Kidney epithelial cell (primary cell): ENCODE measurements around the gene DCANP1. TPM values are rescaled to one million over a fixed set of nuclear protein-coding genes. Genes with fewer than 3 reads are reported as not detected.

Experiments
- DNase-seq: peaks from one replicate; pipeline ENCODE4 v3.0.0-alpha.2; 2010; ENCODE audit warnings: low read depth
- H3K27me3 ChIP-seq: 2 replicates; pipeline ENCODE4 v1.6.0; 2011; ENCODE audit warnings: low read length; ENCODE audit not compliant: control insufficient read depth, insufficient read depth
- H3K36me3 ChIP-seq: 2 replicates; pipeline ENCODE4 v1.5.1; 2011; ENCODE audit warnings: low read length; ENCODE audit not compliant: control insufficient read depth, insufficient read depth
- H3K4me3 ChIP-seq: 2 replicates; pipeline ENCODE4 v1.5.1; 2011; ENCODE audit warnings: low read depth, mild to moderate bottlenecking, control low read depth, low read length
- total RNA-seq: library from RNA; depleted of rRNA; stranded (reverse); fragments of >200 nt; gene quantifications from 2 replicates; pipeline ENCODE4 v1.2.3, GENCODE V29; 2015
- TF ChIP-seq, protein P1 (sequence below): IDR thresholded peaks from 2 replicates; pipeline ENCODE4 v1.5.1; 2011; ENCODE audit warnings: mild to moderate bottlenecking, moderate library complexity, low read length, control low read depth, inconsistent platforms; ENCODE audit not compliant: insufficient read depth, poor library complexity, severe bottlenecking

Gene DCANP1
- total RNA-seq, 1 donor from 2014 or later, result not detected

DNA sequence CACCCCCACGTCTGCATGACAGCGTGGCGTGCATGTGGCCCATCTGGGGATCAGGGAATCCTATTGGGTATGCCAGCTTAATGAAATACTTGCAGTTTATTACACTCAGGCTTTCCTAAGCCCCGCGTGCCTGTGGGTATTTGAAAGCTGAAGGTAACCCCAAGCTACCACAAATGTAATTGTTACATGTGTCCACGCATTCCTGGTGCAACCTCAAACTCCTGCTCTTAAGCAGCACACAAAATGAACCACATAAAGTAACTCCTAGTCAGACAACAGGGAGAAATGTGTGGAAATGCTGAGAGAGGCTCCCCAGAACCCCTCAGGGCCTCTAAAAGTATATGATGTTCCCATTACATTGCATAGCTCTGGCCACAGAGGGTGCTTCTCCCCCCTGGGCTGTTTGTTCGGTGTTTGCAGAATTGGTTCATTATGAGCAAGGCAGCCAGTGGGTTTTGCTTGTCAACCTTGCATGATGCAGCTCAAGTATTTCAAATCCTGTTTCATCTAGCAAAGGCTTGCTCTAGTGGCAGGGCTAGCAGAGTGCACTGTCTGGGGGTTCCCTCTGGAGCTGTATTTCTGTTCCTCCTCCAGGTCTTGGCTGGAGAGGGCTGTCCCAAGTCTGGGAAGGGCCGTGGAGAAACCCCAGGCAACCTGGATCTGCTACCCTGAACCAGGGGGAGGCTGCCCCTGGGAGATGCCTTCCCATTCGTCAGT, 1.8 kb upstream of the DCANP1 start:
- TF ChIP-seq, protein P1, sequence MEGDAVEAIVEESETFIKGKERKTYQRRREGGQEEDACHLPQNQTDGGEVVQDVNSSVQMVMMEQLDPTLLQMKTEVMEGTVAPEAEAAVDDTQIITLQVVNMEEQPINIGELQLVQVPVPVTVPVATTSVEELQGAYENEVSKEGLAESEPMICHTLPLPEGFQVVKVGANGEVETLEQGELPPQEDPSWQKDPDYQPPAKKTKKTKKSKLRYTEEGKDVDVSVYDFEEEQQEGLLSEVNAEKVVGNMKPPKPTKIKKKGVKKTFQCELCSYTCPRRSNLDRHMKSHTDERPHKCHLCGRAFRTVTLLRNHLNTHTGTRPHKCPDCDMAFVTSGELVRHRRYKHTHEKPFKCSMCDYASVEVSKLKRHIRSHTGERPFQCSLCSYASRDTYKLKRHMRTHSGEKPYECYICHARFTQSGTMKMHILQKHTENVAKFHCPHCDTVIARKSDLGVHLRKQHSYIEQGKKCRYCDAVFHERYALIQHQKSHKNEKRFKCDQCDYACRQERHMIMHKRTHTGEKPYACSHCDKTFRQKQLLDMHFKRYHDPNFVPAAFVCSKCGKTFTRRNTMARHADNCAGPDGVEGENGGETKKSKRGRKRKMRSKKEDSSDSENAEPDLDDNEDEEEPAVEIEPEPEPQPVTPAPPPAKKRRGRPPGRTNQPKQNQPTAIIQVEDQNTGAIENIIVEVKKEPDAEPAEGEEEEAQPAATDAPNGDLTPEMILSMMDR, result no peak
- H3K4me3 ChIP-seq, result no peak overlapping the region

GRCh38 chr5:135448071-135448739, 1.1 kb upstream of the DCANP1 start:
- TF ChIP-seq, protein P1, result no peak
- DNase-seq, result no peak
- Histone ChIP-seq H3K27me3 (peaks cover 4% of the 10 kb centered on the region), H3K36me3 (no peaks in the 10 kb centered on the region), H3K4me3 (no peak overlapping the region)

More for the DNA sequence above, 1.8 kb upstream of the DCANP1 start:
- no peak for DNase-seq
- Histone ChIP-seq H3K36me3 (no peaks in the 10 kb centered on the region), H3K27me3 (peaks cover 4% of the 10 kb centered on the region)

DNA sequence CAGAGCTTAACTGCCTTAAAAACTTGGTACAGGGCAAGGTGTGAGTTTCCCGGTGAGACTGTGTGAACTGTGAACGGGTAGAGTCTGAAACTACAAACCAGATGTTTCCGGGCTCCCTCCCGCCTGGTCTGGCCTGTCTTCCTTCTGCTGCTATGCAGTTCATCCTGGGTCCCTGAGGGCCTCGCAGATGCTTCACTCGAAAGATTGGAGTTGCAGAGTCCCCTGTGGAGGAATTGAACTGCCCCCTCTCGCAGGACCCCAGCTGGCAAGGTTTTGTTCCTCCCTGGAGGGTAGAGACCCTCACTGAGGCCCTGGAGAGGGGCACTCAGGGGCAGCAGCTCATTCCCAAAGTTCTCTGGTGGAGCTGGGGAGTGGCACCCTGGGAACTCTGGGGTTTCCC, 533 bp downstream of the DCANP1 start:
- Histone ChIP-seq H3K36me3 (no peaks in the 10 kb centered on the region), H3K27me3 (peaks cover 4% of the 10 kb centered on the region), H3K4me3 (no peak overlapping the region)
- DNase-seq, result no peak
- TF ChIP-seq, protein P1, result no peak

DNA sequence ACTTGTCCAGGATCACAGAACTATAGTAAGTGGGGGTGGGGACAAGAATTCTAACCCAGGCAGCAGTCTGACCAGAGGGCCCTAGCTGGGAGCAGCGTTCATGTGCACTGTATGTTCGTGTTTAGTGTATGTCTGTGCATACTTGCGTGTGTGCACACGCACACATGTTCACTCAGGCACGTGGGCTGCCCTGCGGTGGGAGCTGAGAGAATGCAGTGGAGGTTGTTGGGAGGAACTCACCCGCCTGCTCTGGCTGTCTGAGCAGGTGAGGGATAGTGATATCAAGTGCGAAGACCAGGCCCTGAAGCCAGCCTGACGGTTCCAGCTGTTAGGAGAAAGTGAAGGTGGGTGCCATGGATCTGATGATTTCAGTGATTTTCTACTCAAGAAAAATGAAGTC, 942 bp downstream of the DCANP1 start:
- no peaks in the 10 kb centered on the region for H3K36me3 ChIP-seq
- no peak for DNase-seq
- no peak overlapping the region for H3K4me3 ChIP-seq
- TF ChIP-seq, protein P1, result no peak
- peaks cover 4% of the 10 kb centered on the region for H3K27me3 ChIP-seq

DNA sequence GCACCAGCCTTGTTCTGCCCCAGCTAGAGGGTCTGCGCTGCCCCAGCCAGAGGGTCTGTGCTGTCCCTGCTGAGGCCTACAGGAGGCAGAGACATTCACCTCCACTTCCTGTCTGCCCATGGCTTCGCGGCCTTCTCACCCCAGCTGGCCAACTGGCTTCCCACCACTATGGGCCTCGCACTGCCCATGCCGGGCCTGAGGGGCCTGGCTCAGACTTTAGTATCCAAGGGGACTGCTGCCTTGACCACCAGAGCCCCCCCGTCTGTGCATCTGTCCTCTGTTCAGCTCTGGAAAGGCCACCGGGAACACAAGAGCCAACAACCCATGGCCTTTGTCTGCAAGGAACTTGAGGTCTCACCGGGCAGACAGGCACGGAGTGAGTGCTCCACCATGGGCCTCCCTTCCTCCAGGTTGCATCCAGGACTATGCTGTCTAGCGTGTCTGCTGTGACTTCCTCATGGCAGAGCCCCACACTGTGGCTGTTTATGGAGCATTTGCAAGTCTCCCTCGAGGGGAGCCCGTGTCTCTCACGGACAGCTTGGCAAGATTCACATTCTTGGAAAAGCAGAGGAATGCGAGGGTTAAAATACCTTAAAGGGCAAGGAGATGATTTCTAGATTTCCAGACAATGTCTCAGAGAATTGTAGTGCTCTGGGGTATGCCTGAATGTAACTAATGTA, 1.7 kb downstream of the DCANP1 start:
- Histone ChIP-seq H3K27me3 (peaks cover 4% of the 10 kb centered on the region), H3K36me3 (no peaks in the 10 kb centered on the region), H3K4me3 (no peak overlapping the region)
- TF ChIP-seq, protein P1, result no peak
- DNase-seq, result no peak
